ENCODE measurements around the gene CYYR1.
"Not testable (repeated sequence)": the region's sequence is repeated elsewhere in the genome, so short reads cannot be mapped to it uniquely, and the experiment has no call there.

The CYYR1 gene

DNA sequence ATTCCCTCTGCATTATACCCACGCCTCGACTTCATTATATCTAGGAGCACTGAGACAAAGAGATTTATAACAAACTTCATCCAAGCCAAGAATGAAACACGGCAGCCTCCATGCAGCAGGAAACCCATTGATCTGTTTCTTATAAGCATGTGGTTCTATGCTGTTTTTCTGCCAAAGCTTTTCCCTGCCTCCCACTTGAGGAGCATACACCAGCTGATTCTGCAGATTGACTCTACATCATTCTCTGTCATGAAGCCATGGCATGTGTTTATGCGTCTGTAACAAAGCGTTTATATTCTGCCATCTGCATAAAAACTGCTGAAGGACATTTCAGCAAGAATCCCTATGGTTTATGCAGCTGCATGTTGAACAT, 102.0 kb downstream of the CYYR1 start:
- ChIA-PET CTCF (interaction anchor here (1.4 kb wide), 1 partner anchor 13 kb away, joined by 3 read pairs; no protein-coding TSS in a partner anchor), POLR2A (no interaction called here)
- DNase-seq (ENCODE audit: extremely low spot score) = no peak
- TF ChIP-seq, protein P1, sequence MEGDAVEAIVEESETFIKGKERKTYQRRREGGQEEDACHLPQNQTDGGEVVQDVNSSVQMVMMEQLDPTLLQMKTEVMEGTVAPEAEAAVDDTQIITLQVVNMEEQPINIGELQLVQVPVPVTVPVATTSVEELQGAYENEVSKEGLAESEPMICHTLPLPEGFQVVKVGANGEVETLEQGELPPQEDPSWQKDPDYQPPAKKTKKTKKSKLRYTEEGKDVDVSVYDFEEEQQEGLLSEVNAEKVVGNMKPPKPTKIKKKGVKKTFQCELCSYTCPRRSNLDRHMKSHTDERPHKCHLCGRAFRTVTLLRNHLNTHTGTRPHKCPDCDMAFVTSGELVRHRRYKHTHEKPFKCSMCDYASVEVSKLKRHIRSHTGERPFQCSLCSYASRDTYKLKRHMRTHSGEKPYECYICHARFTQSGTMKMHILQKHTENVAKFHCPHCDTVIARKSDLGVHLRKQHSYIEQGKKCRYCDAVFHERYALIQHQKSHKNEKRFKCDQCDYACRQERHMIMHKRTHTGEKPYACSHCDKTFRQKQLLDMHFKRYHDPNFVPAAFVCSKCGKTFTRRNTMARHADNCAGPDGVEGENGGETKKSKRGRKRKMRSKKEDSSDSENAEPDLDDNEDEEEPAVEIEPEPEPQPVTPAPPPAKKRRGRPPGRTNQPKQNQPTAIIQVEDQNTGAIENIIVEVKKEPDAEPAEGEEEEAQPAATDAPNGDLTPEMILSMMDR (IDR thresholded peaks at IDR 0.05; ENCODE audit: control extremely low read depth, extremely low read depth, low read depth, missing control alignments) = no peak

DNA sequence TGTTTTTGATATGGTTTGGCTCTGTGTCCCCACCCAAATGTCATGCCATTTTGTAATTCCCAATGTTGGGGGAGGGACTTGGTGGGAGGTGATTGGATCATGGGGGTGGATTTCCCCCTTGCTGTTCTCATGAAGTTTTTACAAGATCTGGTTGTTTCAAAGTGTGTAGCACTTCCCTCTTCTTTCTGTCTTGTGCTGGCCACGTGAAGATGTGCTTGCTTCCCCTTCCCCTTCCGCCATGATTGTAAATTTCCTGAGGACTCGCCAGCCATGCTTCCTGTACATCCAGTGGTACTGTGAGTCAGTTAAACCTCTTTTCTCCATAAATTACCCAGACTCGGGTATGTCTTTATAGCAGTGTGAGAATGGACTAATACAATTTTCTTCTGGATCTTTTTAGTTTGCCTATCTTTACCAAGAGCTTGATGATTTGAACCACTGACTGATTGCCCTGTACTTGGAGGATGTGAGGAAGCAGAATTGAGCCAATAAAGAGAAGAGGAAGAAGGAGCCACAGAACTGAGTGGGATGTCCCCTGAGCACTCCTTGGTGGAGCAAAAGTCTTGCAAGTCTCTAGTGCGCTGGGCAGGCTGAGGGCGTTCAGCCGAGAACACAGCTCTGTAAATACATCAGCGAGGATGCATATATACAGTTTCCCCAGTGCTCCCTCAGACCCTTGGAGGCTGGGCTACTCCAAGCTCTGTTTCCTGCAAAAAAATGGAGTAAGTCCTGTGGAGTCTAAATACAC, 102.6 kb downstream of the CYYR1 start:
- TF ChIP-seq, protein P1 (IDR thresholded peaks at IDR 0.05; ENCODE audit: control extremely low read depth, extremely low read depth, low read depth, missing control alignments) = no peak
- CTCF ChIA-PET = no interaction called here
- DNase-seq (ENCODE audit: extremely low spot score) = no peak
- POLR2A ChIA-PET = no interaction called here

DNA sequence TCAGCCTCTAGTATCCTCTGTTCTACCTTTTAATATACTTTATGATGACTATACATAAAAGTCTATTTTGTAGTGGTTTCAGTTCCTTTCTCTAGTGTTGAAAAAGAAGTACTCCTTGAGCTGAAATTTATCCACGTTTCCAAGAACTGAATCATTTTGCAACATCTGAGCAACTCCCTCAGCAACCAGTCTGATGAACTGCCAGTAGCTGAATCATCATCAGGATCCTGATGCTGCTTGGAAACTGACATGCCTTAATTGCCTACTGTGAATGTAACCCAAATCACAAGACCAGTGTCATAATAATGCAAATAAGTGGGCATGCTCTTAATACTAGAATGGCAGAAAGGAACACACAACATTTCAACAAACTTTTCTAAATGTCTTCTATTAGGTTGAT, 103.3 kb downstream of the CYYR1 start:
- CTCF ChIA-PET = no interaction called here
- DNase-seq (ENCODE audit: extremely low spot score) = no peak
- TF ChIP-seq, protein P1 (IDR thresholded peaks at IDR 0.05; ENCODE audit: control extremely low read depth, extremely low read depth, low read depth, missing control alignments) = no peak
- POLR2A ChIA-PET = no interaction called here

DNA sequence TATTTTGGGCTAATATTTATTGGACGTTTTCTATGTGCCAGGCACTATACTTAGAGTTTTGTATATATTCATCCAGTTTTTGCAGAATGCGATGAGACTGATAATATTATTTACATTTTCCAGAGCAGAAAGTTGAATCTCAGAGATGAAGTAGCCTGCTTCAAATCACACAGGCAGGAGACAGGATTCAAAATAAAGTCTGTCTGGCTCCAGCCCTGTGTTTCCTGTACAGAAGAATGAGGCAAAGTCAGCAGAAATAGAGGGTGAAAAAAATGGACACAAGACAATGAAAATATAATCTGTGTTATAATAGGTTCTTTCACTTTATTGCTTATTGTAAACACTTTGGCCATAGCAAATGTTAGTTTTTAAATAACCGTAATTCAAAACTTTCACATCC, 107.2 kb downstream of the CYYR1 start:
- DNase-seq (ENCODE audit: extremely low spot score) = no peak
- POLR2A ChIA-PET = no interaction called here
- TF ChIP-seq, protein P1 (IDR thresholded peaks at IDR 0.05; ENCODE audit: control extremely low read depth, extremely low read depth, low read depth, missing control alignments) = no peak
- CTCF ChIA-PET = interaction anchor here (1.7 kb wide), 1 partner anchor 140 kb away, joined by 3 read pairs; no protein-coding TSS in a partner anchor

- DNase-seq (ENCODE audit: extremely low spot score) = no peak
- TF ChIP-seq, protein P1 (IDR thresholded peaks at IDR 0.05; ENCODE audit: control extremely low read depth, extremely low read depth, low read depth, missing control alignments) = no peak
- ChIA-PET CTCF (interaction anchor here (1.1 kb wide), 1 partner anchor 14 kb away, joined by 3 read pairs; no protein-coding TSS in a partner anchor), POLR2A (no interaction called here)
Measured at GRCh38 chr21:26461500-26461899, 111.6 kb downstream of the CYYR1 start.

- ChIA-PET POLR2A (no interaction called here), CTCF (no interaction called here)
- TF ChIP-seq, protein P1 (IDR thresholded peaks at IDR 0.05; ENCODE audit: control extremely low read depth, extremely low read depth, low read depth, missing control alignments) = no peak
- DNase-seq (ENCODE audit: extremely low spot score) = no peak
Measured at GRCh38 chr21:26460621-26461020, 112.5 kb downstream of the CYYR1 start.

- DNase-seq (ENCODE audit: extremely low spot score); CTCF ChIA-PET; POLR2A ChIA-PET: not testable (repeated sequence)
Measured at GRCh38 chr21:26458854-26459253, 114.2 kb downstream of the CYYR1 start.

Data from GM10248 (cell line).